Karpas-422 (cell line): ENCODE data around the gene ARSB. TPM values are rescaled to one million over a fixed set of nuclear protein-coding genes. Genes with fewer than 3 reads are reported as not detected.

Experiments
- DNase-seq: peaks from one replicate; pipeline ENCODE4 v3.0.0-alpha.2; 2015
- H2AFZ ChIP-seq: fragments of 200-600 bp; sonication (generic); 2 replicates; pipeline ENCODE4 v1.6.1; 2014; ENCODE audit warnings: antibody characterized with exemption, low read length, mixed read lengths
- H3K27ac ChIP-seq: fragments of 200-600 bp; sonication (generic); 2 replicates; pipeline ENCODE4 v1.5.1; 2014; ENCODE audit warnings: mild to moderate bottlenecking, low read length, moderate library complexity
- H3K27me3 ChIP-seq: fragments of 200-600 bp; sonication (generic); 2 replicates; pipeline ENCODE4 v1.6.1; 2014; ENCODE audit warnings: low read length, mixed read lengths
- H3K36me3 ChIP-seq: fragments of 200-600 bp; sonication (generic); 2 replicates; pipeline ENCODE4 v1.6.1; 2014; ENCODE audit warnings: low read length, mixed read lengths; ENCODE audit not compliant: insufficient read depth
- H3K4me1 ChIP-seq: fragments of 200-600 bp; sonication (generic); 2 replicates; pipeline ENCODE4 v1.6.1; 2014; ENCODE audit warnings: mild to moderate bottlenecking, low read length, mixed read lengths
- H3K4me2 ChIP-seq: fragments of 200-600 bp; sonication (generic); 2 replicates; pipeline ENCODE4 v1.6.1; 2014; ENCODE audit warnings: low read length, low read depth, mild to moderate bottlenecking; ENCODE audit not compliant: poor library complexity, severe bottlenecking
- H3K4me3 ChIP-seq: fragments of 200-600 bp; sonication (generic); 2 replicates; pipeline ENCODE4 v1.5.1; 2014; ENCODE audit warnings: mild to moderate bottlenecking, antibody characterized with exemption, low read length, mixed read lengths
- H3K79me2 ChIP-seq: fragments of 200-600 bp; sonication (generic); 2 replicates; pipeline ENCODE4 v1.6.1; 2014; ENCODE audit warnings: mild to moderate bottlenecking, low read length, mixed read lengths
- H3K9ac ChIP-seq: fragments of 200-600 bp; sonication (generic); 2 replicates; pipeline ENCODE4 v1.6.0; 2014; ENCODE audit warnings: low read length
- H3K9me2 ChIP-seq: fragments of 200-600 bp; sonication (generic), shearing (Covaris generic); replicated peaks from 2 replicates; pipeline ENCODE4 v1.6.0; 2014; ENCODE audit warnings: mild to moderate bottlenecking, low read length, moderate library complexity; ENCODE audit not compliant: insufficient read depth
- H3K9me3 ChIP-seq: fragments of 300-700, 200-600 bp; sonication (generic); 2 replicates; pipeline ENCODE4 v1.6.1; 2014; ENCODE audit warnings: low read length, mixed read lengths
- H4K20me1 ChIP-seq: fragments of 200-600 bp; sonication (generic); 2 replicates; pipeline ENCODE4 v1.6.1; 2014; ENCODE audit warnings: mild to moderate bottlenecking, antibody characterized with exemption, low read length, low read depth; ENCODE audit not compliant: insufficient read depth
- total RNA-seq: library from RNA; depleted of rRNA; stranded (reverse); fragments of >200 nt; shearing (Covaris generic); gene quantifications from 2 replicates; pipeline ENCODE4 v1.2.3, GENCODE V29; 2014; ENCODE audit warnings: low replicate concordance

ARSB gene
- total RNA-seq, 1 experiment from 2014 or later: 10.8 TPM

- Histone ChIP-seq H3K79me2 (no peaks in the 10 kb centered on the region), H3K36me3 (no peaks in the 10 kb centered on the region), H3K9ac (no peak overlapping the region), H3K4me1 (no peaks in the 10 kb centered on the region), H3K27ac (no peak overlapping the region), H3K27me3 (no peaks in the 10 kb centered on the region), H3K9me2 (no peaks in the 10 kb centered on the region), H3K9me3 (no peaks in the 10 kb centered on the region), H3K4me2 (no peak overlapping the region), H2AFZ (no peak overlapping the region), H3K4me3 (no peak overlapping the region), H4K20me1 (no peaks in the 10 kb centered on the region)
- no peak for DNase-seq
Measured at GRCh38 chr5:79022771-79023170, 37.7 kb upstream of the ARSB start.

GRCh38 chr5:79021753-79022152 lies 36.6 kb upstream of the ARSB start:
- no peaks in the 10 kb centered on the region for H3K4me1 ChIP-seq
- no peak overlapping the region for H3K27ac ChIP-seq
- H3K4me3 ChIP-seq: no peak overlapping the region
- no peak overlapping the region for H3K9ac ChIP-seq
- H2AFZ ChIP-seq: no peak overlapping the region
- H3K4me2 ChIP-seq: no peak overlapping the region
- no peaks in the 10 kb centered on the region for H3K27me3 ChIP-seq
- no peaks in the 10 kb centered on the region for H3K79me2 ChIP-seq
- H3K36me3 ChIP-seq: no peaks in the 10 kb centered on the region
- no peaks in the 10 kb centered on the region for H3K9me3 ChIP-seq
- no peaks in the 10 kb centered on the region for H4K20me1 ChIP-seq
- no peak for DNase-seq
- H3K9me2 ChIP-seq: no peaks in the 10 kb centered on the region

- Histone ChIP-seq H4K20me1 (no peaks in the 10 kb centered on the region), H2AFZ (no peak overlapping the region), H3K9me2 (no peaks in the 10 kb centered on the region), H3K27me3 (no peaks in the 10 kb centered on the region), H3K36me3 (no peaks in the 10 kb centered on the region), H3K79me2 (no peaks in the 10 kb centered on the region), H3K4me2 (no peak overlapping the region), H3K9me3 (no peaks in the 10 kb centered on the region), H3K4me3 (no peak overlapping the region), H3K4me1 (no peaks in the 10 kb centered on the region), H3K9ac (no peak overlapping the region), H3K27ac (no peak overlapping the region)
- DNase-seq: peak; percentile 69
Measured at GRCh38 chr5:79020861-79021561, 35.9 kb upstream of the ARSB start.

DNA sequence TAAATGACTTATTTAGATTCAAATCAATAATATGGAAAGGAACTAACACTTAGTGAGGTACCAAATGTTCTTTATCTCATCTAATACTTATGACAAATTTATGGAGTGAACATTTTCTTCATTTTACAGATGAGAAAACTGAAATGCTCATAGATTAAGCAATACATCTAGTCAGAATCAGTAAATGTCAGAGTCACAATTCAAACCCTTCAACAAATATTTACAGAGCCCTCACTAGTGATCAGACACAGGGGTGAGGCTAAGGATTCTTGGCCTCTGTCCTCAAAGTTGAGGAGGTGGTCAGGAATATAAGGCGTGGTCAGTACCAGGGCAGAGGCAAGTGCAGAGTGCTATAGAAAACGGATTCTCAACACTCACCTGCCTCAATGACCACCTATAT lies 29.5 kb upstream of the ARSB start:
- H3K9ac ChIP-seq: no peak overlapping the region
- H2AFZ ChIP-seq: no peak overlapping the region
- no peak overlapping the region for H3K4me2 ChIP-seq
- no peaks in the 10 kb centered on the region for H3K79me2 ChIP-seq
- no peak overlapping the region for H3K27ac ChIP-seq
- H3K9me2 ChIP-seq: no peaks in the 10 kb centered on the region
- H3K9me3 ChIP-seq: no peaks in the 10 kb centered on the region
- H3K4me3 ChIP-seq: no peak overlapping the region
- H3K36me3 ChIP-seq: no peaks in the 10 kb centered on the region
- no peak for DNase-seq
- no peaks in the 10 kb centered on the region for H3K4me1 ChIP-seq
- H4K20me1 ChIP-seq: no peaks in the 10 kb centered on the region
- H3K27me3 ChIP-seq: no peaks in the 10 kb centered on the region

DNA sequence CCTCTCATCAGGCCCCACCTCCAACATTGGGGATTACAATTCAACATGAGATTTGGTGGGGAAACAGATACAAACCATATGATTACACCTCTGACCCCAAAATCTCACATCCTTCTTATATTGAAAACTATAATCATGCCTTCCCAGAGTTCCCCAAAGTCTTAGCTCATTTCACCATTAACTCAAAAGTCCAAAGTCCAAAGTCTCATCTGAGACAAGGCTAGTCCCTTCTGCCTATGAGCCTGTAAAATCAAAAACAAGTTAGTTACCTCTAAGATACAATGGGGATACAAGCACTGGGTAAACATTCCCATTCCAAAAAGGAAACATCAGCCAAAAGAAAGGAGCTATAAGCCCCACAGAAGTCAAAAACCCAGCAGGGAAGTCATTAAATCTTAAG lies 26.8 kb upstream of the ARSB start:
- Histone ChIP-seq H3K4me1 (no peaks in the 10 kb centered on the region), H2AFZ (no peak overlapping the region), H3K9me2 (no peaks in the 10 kb centered on the region), H3K79me2 (no peaks in the 10 kb centered on the region), H3K27ac (no peak overlapping the region), H3K9ac (no peak overlapping the region), H4K20me1 (no peaks in the 10 kb centered on the region), H3K4me3 (no peak overlapping the region), H3K4me2 (no peak overlapping the region), H3K27me3 (no peaks in the 10 kb centered on the region), H3K9me3 (no peaks in the 10 kb centered on the region), H3K36me3 (no peaks in the 10 kb centered on the region)
- no peak for DNase-seq

- Histone ChIP-seq H3K4me3 (no peak overlapping the region), H3K4me2 (no peak overlapping the region), H3K36me3 (no peaks in the 10 kb centered on the region), H4K20me1 (no peaks in the 10 kb centered on the region), H3K9me3 (no peaks in the 10 kb centered on the region), H3K4me1 (no peaks in the 10 kb centered on the region), H3K27ac (no peak overlapping the region), H3K27me3 (no peaks in the 10 kb centered on the region), H3K9ac (no peak overlapping the region), H3K79me2 (no peaks in the 10 kb centered on the region), H2AFZ (no peak overlapping the region), H3K9me2 (no peaks in the 10 kb centered on the region)
- no peak for DNase-seq
Measured at GRCh38 chr5:79011219-79011836, 26.2 kb upstream of the ARSB start.

- Histone ChIP-seq H3K9ac (no peak overlapping the region), H3K27ac (no peak overlapping the region), H3K9me3 (no peaks in the 10 kb centered on the region)
Measured at GRCh38 chr5:79008362-79008761, 23.3 kb upstream of the ARSB start.

GRCh38 chr5:79007872-79008271 lies 22.8 kb upstream of the ARSB start:
- Histone ChIP-seq H3K4me3 (no peak overlapping the region), H3K9me2 (no peaks in the 10 kb centered on the region), H3K27me3 (no peaks in the 10 kb centered on the region), H2AFZ (no peak overlapping the region), H3K9ac (no peak overlapping the region), H3K4me1 (no peaks in the 10 kb centered on the region), H3K4me2 (no peak overlapping the region), H3K79me2 (no peaks in the 10 kb centered on the region), H4K20me1 (no peaks in the 10 kb centered on the region), H3K27ac (no peak overlapping the region), H3K9me3 (no peaks in the 10 kb centered on the region), H3K36me3 (no peaks in the 10 kb centered on the region)
- no peak for DNase-seq

More at GRCh38 chr5:79008362-79008761, 23.3 kb upstream of the ARSB start:
- no peak overlapping the region for H3K4me3 ChIP-seq
- H2AFZ ChIP-seq: no peak overlapping the region
- no peaks in the 10 kb centered on the region for H3K4me1 ChIP-seq
- no peaks in the 10 kb centered on the region for H3K36me3 ChIP-seq
- H3K4me2 ChIP-seq: no peak overlapping the region
- no peaks in the 10 kb centered on the region for H3K27me3 ChIP-seq
- no peaks in the 10 kb centered on the region for H3K79me2 ChIP-seq
- no peaks in the 10 kb centered on the region for H3K9me2 ChIP-seq
- DNase-seq: no peak
- no peaks in the 10 kb centered on the region for H4K20me1 ChIP-seq
